Osteocyte (in vitro differentiated cells): ENCODE results near the gene DPP7. TPM values are rescaled to one million over a fixed set of nuclear protein-coding genes. Genes with fewer than 3 reads are reported as not detected.

ENCODE experiments used
- DNase-seq: peaks from one replicate; pipeline ENCODE4 v3.0.0; 2021; ENCODE audit warnings: mixed read lengths; ENCODE audit not compliant: unreplicated experiment; ENCODE audit errors: extremely low spot score
- H3K27ac Mint-ChIP-seq: one replicate; pipeline ENCODE4 v1.8.0; 2021; ENCODE audit warnings: mild to moderate bottlenecking, mixed read lengths; ENCODE audit not compliant: unreplicated experiment
- H3K27me3 Mint-ChIP-seq: one replicate; pipeline ENCODE4 v1.8.0; 2021; ENCODE audit warnings: mixed read lengths; ENCODE audit not compliant: unreplicated experiment
- H3K36me3 Mint-ChIP-seq: one replicate; pipeline ENCODE4 v1.8.0; 2021; ENCODE audit warnings: mixed read lengths; ENCODE audit not compliant: unreplicated experiment
- H3K4me1 Mint-ChIP-seq: one replicate; pipeline ENCODE4 v1.8.0; 2021; ENCODE audit warnings: mixed read lengths; ENCODE audit not compliant: unreplicated experiment
- H3K4me3 Mint-ChIP-seq: one replicate; pipeline ENCODE4 v1.8.0; 2021; ENCODE audit warnings: mild to moderate bottlenecking, moderate library complexity, mixed read lengths; ENCODE audit not compliant: unreplicated experiment
- H3K9me3 Mint-ChIP-seq: one replicate; pipeline ENCODE4 v1.8.0; 2021; ENCODE audit warnings: mixed read lengths; ENCODE audit not compliant: unreplicated experiment
- CTCF ChIP-seq: fragments of 200-600 bp; sonication (generic); IDR thresholded peaks from 2 replicates; pipeline ENCODE4 v1.5.0; 2021; ENCODE audit warnings: antibody characterized with exemption, mild to moderate bottlenecking, moderate library complexity
- total RNA-seq: library from RNA; stranded (reverse); gene quantifications from 2 replicates; pipeline ENCODE4 v1.2.1, GENCODE V29; 2021

Gene DPP7
- total RNA-seq, 1 donor from 2014 or later = 118 TPM

GRCh38 chr9:137147793-137148160 lies 33.2 kb upstream of the DPP7 start:
- no peaks in the 10 kb centered on the region for H3K4me1 Mint-ChIP-seq
- H3K9me3 Mint-ChIP-seq = no peaks in the 10 kb centered on the region
- no peak overlapping the region for H3K27ac Mint-ChIP-seq
- DNase-seq = no peak
- no peak overlapping the region for H3K4me3 Mint-ChIP-seq
- no peaks in the 10 kb centered on the region for H3K36me3 Mint-ChIP-seq
- TF ChIP-seq CTCF = no peak
- H3K27me3 Mint-ChIP-seq = no peaks in the 10 kb centered on the region

GRCh38 chr9:137147091-137147792 lies 32.7 kb upstream of the DPP7 start:
- peaks cover 3% of the 10 kb centered on the region for H3K27me3 Mint-ChIP-seq
- no peaks in the 10 kb centered on the region for H3K36me3 Mint-ChIP-seq
- no peak overlapping the region for H3K27ac Mint-ChIP-seq
- H3K4me3 Mint-ChIP-seq = no peak overlapping the region
- no peaks in the 10 kb centered on the region for H3K9me3 Mint-ChIP-seq
- no peak for TF ChIP-seq CTCF
- H3K4me1 Mint-ChIP-seq = no peaks in the 10 kb centered on the region
- no peak for DNase-seq

GRCh38 chr9:137146527-137146918 lies 32.0 kb upstream of the DPP7 start:
- Mint-ChIP-seq H3K27me3 (peaks cover 7% of the 10 kb centered on the region), H3K27ac (no peak overlapping the region)
- DNase-seq = no peak

GRCh38 chr9:137145731-137146526 lies 31.4 kb upstream of the DPP7 start:
- H3K4me3 Mint-ChIP-seq = no peak overlapping the region
- TF ChIP-seq CTCF = no peak
- H3K9me3 Mint-ChIP-seq = no peaks in the 10 kb centered on the region
- no peak for DNase-seq
- no peak overlapping the region for H3K27ac Mint-ChIP-seq
- no peaks in the 10 kb centered on the region for H3K4me1 Mint-ChIP-seq
- peaks cover 7% of the 10 kb centered on the region for H3K27me3 Mint-ChIP-seq
- no peaks in the 10 kb centered on the region for H3K36me3 Mint-ChIP-seq

More at GRCh38 chr9:137146527-137146918, 32.0 kb upstream of the DPP7 start:
- Mint-ChIP-seq H3K36me3 (no peaks in the 10 kb centered on the region), H3K4me1 (no peaks in the 10 kb centered on the region), H3K4me3 (no peak overlapping the region), H3K9me3 (no peaks in the 10 kb centered on the region)
- no peak for TF ChIP-seq CTCF

DNA sequence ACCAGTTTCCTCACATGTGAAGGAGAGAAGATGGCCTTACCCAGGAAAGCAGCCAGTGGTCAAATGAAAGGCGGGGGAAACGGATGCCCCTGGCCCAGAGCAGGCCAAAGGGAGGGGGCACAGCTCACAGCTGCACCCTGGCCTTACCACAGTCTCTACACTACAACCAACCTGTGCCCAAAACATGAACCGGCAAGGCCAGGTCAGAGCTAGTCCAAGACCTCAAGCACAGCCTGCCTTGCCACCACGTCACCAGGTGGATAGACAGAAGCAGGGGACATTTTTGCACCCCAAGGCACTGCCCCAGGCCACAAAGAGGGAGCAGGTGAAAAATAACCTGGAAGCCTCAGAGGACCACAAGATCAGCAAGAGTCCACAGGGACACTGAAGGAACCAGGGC lies 28.9 kb upstream of the DPP7 start:
- Mint-ChIP-seq H3K4me1 (no peaks in the 10 kb centered on the region), H3K9me3 (no peaks in the 10 kb centered on the region), H3K27me3 (peaks cover 22% of the 10 kb centered on the region), H3K27ac (no peak overlapping the region), H3K4me3 (no peak overlapping the region), H3K36me3 (no peaks in the 10 kb centered on the region)
- DNase-seq = no peak
- no peak for TF ChIP-seq CTCF
